Measurements from ENCODE around the gene YTHDF1.

GRCh38 chr20:63176427-63177133 lies 39.4 kb downstream of the YTHDF1 start:
- no peak for TF ChIP-seq CTCF (IDR thresholded peaks at IDR 0.05)
- no peak for TF ChIP-seq POLR2A (IDR thresholded peaks at IDR 0.05)
- TF ChIP-seq EP300 (IDR thresholded peaks at IDR 0.05): no peak
- TF ChIP-seq POLR2AphosphoS5 (IDR thresholded peaks at IDR 0.05): no peak

All from upper lobe of left lung (tissue), 4 donors.